Gastrocnemius medialis (tissue), 4 donors: ENCODE results near the gene RAB20.

Source experiments
- CTCF ChIP-seq, 5 experiments: fragments of 450-650 bp in 3 of 5; fragments of 200-600 bp in 2 of 5; sonication (generic) in 2 of 5; IDR thresholded peaks in 4 of 5; conservative IDR thresholded peaks in 1 of 5; 1 replicate in 4 of 5; 2 replicates in 1 of 5; pipeline ENCODE4 v1.5.1; 2016 to 2019; ENCODE audit warnings: antibody characterized with exemption in 5 of 5, mild to moderate bottlenecking in 3 of 5, moderate library complexity in 3 of 5
- POLR2A ChIP-seq, 2 donors: fragments of 450-650 bp; IDR thresholded peaks; one replicate each; pipeline ENCODE4 v1.6.1; 2017; ENCODE audit warnings: antibody characterized with exemption in 2 of 2, mild to moderate bottlenecking in 2 of 2, moderate library complexity in 2 of 2

GRCh38 chr13:110491869-110492678 is 69.4 kb downstream of the RAB20 start:
- TF ChIP-seq CTCF (IDR thresholded peaks at IDR 0.05 in 4 of 5, conservative IDR thresholded peaks at IDR 0.05 in 1 of 5): no peak
- no peak for TF ChIP-seq POLR2A (IDR thresholded peaks at IDR 0.05)
